ENCODE results near the gene MAP4K2.
A peak's percentile ranks its signal among the peaks of the same experiment; 100 is the strongest.

MAP4K2 gene

GRCh38 chr11:64767344-64768299 is 35.4 kb downstream of the MAP4K2 start:
- peak; percentile 28 for DNase-seq (ENCODE audit: low spot score)

DNA sequence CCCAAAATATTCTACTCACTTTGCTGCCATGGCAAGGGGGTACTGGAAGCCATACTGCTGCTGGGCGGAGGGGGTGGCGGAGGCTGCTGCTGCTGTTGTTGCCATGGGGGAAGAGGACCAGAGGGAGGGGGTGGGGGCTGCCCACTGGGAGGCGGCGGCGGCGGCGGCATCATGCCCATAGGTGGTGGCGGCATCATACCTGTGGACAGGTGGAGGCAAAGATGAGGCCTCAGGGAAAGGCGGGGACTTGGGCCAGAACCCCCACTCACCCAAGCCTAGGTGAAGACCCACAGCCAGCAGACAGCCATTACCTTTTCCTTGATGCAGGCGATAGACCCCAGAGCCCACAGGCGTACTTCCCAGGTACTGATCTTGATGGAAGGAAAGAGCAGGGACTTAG is 36.1 kb downstream of the MAP4K2 start:
- DNase-seq (ENCODE audit: low spot score): no peak

GRCh38 chr11:64765851-64766665 is 37.0 kb downstream of the MAP4K2 start:
- DNase-seq (ENCODE audit: low spot score): no peak

GRCh38 chr11:64765291-64765850 is 37.6 kb downstream of the MAP4K2 start:
- DNase-seq (ENCODE audit: low spot score): no peak

DNA sequence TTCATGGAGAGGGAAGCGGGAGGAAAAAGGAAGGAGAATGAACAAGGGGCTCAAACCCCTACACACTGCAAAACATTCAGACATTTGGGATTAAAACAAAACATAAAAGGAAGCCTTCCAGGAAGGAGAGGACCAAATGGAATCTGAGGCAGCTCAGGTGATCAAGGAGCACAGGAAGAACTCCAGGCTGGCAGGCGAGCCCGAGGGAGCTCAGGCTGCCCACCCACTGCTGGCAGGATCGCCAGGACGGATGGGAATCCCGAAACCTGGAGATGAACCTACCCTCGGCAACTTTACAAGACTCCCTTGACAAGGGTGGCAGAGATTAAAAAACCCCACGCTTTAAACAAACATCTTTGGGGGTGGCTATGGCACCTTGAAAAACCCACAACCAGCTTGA is 38.3 kb downstream of the MAP4K2 start:
- DNase-seq (ENCODE audit: low spot score): no peak

- no peak for DNase-seq (ENCODE audit: low spot score)
These were observed 38.9 kb downstream of the MAP4K2 start for GRCh38 chr11:64764040-64764611.

- DNase-seq (ENCODE audit: low spot score): no peak
These were observed 39.4 kb downstream of the MAP4K2 start for GRCh38 chr11:64763526-64764039.

DNA sequence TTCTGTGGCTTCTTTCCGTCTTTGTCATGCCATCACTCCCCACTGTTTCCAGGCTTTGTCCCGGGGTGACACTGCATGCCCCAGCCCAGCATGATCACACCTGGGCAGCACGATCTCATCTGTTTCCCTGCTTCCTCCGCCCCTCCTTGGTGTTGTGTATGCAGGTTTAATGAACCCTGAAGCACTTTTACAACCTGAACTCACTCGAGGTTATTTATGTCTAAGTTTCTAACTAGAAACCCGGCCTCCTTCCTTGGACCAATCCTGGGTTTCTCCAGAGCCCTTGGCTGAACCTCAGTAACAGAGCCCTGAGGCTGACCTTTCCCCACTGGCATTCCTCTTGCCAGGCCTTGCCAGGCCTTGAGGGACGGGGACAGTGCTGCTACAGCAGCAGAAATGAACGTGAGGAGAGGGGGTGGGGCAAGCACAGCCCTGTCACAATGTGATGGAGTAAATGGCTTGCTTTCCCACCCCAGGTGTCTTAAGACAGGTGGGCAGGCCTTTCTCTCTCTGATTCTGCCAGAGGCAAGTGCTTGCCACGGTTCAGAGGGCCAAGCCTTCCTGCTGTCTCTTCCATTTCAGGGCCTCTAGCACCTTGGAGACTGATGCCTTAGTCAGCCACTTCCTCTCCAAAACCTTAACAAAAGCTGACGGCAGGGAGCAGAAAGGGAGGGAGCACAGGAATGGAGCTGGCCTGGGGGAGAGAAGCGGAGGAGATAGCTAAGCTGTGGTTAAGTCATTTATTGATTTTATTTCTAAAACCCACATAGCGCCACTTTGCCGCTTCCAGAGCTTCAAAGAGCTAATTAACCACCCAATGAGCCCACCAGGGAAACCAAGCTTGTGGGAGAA is 40.1 kb downstream of the MAP4K2 start:
- no peak for DNase-seq (ENCODE audit: low spot score)

GRCh38 chr11:64762277-64762673 is 40.7 kb downstream of the MAP4K2 start:
- DNase-seq (ENCODE audit: low spot score): no peak

- DNase-seq (ENCODE audit: low spot score): no peak
These were observed 42.1 kb downstream of the MAP4K2 start for GRCh38 chr11:64760759-64761420.

- no peak for DNase-seq (ENCODE audit: low spot score)
These were observed 43.0 kb downstream of the MAP4K2 start, which contains the start of gene PYGM for GRCh38 chr11:64759722-64760719. Gene PYGM, minus strand, starts transcription at chr11:64759974. Its CDS starts 76 bp downstream, at chr11:64759898.

- no peak for DNase-seq (ENCODE audit: low spot score)
These were observed 43.8 kb downstream of the MAP4K2 start for GRCh38 chr11:64759131-64759721.

DNA sequence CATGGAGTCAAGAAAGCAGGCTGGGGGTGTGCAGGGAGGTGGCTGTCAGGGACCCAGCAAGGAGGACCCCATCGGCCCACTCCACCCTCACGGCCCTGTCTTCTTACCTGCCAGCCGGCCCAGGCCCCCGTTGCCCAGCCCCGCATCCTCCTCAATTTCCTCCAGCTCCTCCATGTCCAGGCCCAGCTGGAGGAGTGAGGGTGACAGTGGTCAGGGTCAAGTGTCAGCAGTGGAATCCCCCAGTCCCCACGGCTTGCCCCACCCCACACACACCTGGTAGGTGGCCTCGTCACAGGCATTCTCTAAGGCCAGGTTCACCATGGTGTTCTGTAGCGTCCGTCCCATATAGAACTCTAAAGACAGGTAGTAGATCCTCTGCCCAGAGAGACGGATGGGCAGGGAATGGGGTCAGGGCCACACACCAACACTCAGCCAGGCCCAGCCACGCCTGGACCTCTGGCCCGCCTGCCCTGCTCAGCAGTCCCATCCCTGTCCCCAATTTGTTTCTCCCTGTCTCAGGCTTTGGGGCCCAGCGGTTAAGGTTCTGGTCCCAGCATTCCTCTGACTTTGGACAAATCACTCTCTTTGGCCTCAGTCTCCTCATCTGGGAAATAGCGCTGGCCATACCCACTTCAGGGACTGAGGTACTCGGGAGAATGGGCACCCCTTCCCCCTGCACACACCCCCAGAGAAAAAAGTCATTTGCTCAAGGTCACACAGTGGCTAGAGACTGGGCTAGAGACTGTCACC is 44.5 kb downstream of the MAP4K2 start:
- no peak for DNase-seq (ENCODE audit: low spot score)

DNA sequence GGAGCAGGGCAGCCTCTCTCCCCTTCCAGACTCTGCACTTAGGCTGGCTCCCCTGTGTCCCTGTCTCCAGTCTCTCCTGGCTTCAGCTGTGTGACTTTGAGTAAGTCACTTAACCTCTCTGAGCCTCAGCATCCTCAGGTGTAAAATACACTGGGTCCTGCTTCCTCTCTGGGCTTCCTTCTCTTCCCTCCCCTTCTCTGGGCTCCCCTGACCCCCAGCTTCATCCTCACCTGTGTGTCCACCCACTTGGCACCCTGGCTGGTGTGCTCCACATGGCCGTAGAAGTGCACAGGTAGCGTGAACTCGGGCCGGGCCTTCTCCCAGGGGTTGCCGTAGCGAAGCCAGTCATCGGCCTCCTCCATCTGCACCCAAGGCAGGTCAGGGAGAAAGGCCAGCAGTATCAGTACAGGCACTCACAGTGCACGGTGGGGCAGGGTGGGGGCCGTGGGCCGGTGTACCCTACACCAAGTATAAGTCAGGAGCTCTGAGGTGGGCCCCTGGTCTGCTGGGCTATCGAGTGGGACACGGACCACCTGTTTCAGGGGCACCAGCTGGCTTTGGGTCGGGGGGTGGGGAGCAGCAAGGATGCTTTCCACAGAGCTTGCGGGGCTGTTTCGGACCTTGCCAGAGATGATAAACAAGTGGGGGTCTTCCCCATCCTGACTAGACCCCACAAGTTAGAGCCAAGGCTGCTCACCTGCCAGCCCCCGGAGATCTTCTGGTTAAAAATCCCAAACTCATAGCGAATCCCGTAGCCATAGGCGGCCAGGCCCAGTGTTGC is 45.3 kb downstream of the MAP4K2 start:
- no peak for DNase-seq (ENCODE audit: low spot score)

GRCh38 chr11:64755681-64756361 is 47.2 kb downstream of the MAP4K2 start:
- DNase-seq (ENCODE audit: low spot score): no peak

DNA sequence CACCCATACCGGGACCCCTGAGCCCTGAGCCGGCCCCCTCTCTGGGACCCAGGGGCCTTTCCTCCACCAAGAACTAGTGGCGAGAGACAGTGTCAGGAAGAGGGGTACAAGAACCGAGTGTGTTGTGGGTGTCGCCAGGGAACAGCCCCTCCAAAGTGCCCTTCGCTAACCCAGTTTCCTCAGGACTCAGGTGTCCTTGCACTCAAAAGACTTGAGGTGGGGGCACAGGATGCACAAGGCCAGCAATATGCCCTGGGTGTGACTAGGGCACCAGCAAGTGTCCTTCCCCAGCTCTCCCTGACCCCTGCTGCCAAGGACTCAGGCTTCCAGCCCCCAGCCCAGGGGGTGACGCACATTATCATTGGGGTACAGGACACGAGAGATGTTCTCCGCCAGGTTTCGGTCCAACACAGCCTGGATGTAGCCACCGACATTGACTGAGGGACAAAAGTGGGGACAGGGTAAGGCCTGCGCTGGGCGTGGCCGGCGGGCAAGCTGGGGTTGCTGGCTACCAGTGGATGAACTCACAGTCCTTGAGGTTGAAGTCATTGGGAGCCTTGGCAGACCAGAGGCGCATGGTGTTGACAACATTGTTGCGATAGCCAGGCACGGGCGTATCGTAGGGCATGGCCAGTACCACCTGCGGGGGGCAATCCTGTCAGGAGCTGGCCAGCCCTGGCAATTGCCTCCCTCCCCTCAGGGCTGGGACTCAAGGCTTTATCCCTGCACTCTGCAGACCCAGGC is 47.9 kb downstream of the MAP4K2 start:
- no peak for DNase-seq (ENCODE audit: low spot score)
